GM12875 (cell line): ENCODE results near the gene ABHD16A.

Experiments used
- H3K4me3 ChIP-seq: one replicate; pipeline ENCODE4 v1.5.1; 2011; ENCODE audit warnings: low read depth, low read length, control low read depth
- TF ChIP-seq, protein P1 (sequence below): IDR thresholded peaks from 2 replicates; pipeline ENCODE4 v1.5.1; 2011; ENCODE audit warnings: low read depth, mild to moderate bottlenecking, control low read depth, inconsistent platforms, low read length, moderate library complexity, borderline replicate concordance; ENCODE audit not compliant: insufficient read depth

Gene ABHD16A

DNA sequence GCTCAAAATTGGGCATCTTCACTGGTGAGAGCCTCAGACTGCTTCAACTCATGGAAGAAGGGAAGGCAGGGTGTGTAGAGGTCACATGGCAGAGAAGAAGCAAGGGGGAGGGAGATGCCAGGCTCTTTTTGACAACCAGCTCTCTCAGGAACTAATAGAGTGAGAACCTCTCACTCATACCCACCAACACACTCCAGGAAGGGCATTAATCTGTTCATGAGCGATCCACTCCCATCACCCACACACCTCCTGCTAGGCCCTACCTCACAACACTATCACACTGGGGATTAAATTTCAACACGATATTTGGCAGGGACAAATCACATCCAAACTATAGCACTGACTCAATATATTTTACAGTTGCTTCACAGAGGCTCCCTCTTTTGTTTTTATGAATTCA is 38.7 kb upstream of the ABHD16A start:
- no peak overlapping the region for H3K4me3 ChIP-seq
- TF ChIP-seq, protein P1, sequence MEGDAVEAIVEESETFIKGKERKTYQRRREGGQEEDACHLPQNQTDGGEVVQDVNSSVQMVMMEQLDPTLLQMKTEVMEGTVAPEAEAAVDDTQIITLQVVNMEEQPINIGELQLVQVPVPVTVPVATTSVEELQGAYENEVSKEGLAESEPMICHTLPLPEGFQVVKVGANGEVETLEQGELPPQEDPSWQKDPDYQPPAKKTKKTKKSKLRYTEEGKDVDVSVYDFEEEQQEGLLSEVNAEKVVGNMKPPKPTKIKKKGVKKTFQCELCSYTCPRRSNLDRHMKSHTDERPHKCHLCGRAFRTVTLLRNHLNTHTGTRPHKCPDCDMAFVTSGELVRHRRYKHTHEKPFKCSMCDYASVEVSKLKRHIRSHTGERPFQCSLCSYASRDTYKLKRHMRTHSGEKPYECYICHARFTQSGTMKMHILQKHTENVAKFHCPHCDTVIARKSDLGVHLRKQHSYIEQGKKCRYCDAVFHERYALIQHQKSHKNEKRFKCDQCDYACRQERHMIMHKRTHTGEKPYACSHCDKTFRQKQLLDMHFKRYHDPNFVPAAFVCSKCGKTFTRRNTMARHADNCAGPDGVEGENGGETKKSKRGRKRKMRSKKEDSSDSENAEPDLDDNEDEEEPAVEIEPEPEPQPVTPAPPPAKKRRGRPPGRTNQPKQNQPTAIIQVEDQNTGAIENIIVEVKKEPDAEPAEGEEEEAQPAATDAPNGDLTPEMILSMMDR: no peak

DNA sequence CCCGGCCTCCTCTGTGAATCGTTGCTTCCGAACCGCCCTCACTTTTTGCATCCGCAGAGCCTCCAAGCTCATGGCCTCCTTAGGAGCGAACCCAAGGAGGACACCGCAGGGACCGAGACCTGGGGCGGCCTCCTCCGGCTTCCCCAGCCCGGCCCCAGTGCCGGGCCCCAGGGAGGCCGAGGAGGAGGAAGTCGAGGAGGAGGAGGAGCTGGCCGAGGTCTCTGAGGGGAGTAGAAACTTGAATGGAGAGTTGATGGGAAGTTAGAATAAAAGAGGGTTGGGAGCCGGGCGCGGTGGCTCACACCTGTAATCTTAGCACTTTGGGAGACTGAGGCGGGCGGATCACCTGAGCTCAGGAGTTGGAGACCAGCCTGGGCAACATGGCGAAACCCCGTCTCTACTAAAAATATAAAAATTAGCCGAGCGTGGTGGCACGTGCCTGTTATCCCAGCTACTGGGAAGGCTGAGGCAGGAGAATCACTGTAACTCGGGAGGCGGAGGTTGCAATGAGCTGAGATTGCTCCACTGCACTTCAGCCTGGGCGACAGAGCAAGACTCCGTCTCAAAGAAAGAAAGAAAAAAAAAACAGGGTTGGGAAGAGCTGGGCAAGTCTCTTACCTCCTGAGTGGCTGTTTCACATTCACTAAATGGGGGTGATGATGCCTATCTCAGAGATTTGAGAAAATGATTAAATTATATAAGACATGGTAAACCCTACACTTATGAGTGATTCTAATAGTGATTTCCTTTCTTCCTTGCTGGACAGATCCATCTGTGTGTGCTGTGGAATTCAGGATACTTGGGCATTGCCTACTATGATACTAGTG is 37.5 kb upstream of the ABHD16A start:
- TF ChIP-seq, protein P1: no peak
- H3K4me3 ChIP-seq: peak overlapping the region; percentile 68

DNA sequence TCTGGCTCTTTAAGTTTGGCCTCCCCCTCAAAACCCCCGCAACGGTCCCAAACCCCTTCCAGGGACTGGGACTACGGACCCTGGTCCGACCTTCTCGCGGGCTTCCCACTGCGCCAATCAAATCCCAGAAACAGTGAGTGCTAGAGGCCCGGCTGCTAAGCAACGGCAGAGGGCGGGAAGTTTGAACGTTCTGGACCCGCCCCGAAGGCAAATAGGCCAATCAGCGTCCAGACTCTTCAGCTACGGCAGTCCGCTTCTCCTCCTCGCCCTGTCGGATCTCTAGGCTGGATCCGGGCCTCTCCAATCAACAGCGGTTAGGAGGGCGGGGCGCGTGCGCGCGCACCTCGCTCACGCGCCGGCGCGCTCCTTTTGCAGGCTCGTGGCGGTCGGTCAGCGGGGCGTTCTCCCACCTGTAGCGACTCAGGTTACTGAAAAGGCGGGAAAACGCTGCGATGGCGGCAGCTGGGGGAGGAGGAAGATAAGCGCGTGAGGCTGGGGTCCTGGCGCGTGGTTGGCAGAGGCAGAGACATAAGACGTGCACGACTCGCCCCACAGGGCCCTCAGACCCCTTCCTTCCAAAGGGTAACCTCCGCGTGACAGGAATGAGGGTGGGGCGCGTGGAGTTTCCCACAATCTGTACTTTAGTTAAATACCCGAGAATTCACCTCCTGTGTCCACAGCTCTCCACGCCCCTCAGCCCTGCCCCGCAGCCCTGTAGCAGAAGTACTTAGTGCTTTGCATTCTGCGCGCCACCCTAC is 36.7 kb upstream of the ABHD16A start, which contains the start of gene MSH5:
MSH5 (plus strand) TSS at position 367 of the 758 bp plus-strand sequence. CDS start 462 bp downstream, outside the sequence.
- TF ChIP-seq, protein P1: no peak
- peak within 1 kb of the TSS; percentile 68 for H3K4me3 ChIP-seq

DNA sequence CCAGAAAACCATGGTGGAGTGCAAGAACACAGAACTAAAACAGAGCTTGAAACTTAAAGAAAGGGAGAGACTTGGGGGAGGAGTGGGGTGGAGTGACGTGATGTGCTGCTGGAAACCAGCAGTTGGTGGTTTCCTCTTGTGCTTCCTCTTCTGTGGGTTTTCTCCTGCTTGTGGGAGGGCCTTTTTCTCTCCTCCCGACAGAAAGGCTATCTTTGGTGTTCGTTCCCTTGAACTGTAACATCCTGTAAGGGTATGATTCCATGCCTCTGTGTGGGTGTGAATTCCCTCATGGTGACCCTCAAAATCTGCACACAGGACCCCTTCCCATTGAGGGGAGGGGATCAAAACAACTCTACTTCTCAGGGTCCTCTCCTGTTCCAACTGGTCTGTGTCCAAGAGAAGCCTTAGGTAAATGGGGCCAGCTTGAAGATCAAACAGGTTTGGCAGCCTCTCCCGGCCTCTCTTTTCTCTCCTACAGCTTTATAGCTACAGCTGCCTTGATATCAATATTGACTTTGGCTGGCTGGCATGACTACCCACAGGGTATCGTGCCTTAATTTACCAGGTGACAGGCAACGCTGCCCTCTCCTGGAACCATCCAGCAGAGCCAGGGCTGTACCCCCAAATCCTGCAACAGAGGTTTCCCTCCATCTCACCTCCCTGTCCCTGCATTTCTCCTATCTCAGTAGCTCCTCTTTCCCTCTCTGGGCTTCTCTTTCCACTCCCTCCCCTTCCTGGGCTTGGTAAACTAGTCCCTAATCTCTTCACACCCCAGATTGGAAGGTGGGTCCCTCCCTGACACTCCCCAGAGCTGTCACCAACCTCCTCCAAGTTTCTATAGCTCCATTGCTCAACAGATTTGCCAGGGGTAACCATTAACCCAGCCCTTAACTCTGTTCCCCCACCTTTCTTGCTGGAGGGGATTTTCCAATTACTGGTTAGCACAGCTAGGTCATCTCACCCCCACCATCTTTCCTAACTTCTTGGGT is 35.2 kb upstream of the ABHD16A start:
- TF ChIP-seq, protein P1: no peak
- H3K4me3 ChIP-seq: peak overlapping the region; percentile 11

DNA sequence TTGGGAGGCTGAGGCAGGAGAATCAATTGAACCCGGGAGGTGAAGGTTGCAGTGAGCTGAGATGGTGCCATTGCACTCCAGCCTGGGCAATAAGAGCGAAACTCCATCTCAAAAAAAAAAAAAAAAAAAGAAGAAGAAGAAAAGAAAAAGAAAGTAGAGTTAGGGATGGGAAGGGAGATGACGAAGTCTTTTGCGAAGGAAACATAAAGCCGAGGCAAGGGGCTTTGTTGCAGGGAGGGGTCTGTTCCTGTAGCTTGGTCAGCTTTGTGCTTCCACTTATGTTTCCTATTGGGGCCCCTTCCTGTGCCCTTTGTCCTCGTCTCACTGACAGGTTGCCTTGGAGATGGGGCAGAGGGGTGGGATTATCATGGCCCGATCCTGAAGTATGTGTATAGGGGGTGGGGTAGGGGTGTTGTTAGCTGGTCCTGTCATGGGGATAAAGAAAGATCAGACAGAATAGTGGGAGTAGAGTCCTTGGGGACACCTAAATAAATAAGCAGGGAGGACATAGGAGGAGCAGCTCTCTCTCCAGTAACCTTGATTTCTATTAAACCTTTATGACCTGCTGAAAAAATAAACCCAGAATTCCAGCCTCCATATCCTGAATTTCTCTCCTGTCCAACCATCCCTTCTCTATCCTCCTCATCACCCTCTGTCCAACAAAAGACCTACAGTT is 34.3 kb upstream of the ABHD16A start:
- no peak overlapping the region for H3K4me3 ChIP-seq
- TF ChIP-seq, protein P1: no peak

DNA sequence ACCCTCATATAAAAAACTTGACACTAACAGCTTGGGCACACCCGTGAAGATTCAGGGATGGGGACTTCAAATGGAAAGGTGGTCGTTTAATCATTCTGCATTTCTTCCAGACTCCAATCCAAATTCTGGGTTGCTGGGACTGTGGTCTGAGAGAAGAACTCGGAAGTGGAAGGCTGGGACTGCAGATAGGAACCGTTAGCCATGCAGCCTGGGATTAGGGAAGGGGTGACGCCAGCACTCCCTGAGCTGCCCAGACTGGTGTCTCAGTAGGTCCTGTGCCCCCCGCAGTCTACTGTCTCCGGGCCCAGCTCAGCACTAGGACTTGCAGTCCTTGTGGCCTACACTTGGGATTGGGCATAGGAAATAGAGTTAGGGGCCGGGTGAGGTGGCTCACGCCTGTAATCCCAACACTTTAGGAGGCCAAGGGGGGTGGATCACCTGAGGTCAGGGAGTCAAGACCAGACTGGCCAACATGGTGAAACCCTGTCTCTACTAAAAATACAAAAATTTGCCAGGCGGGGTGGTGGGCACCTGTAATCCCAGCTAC is 33.7 kb upstream of the ABHD16A start:
- H3K4me3 ChIP-seq: peak overlapping the region; percentile 64
- TF ChIP-seq, protein P1: no peak
